Raji (cell line): ENCODE measurements around the gene DNAH8.

Experiments used
- POLR2A ChIP-seq: IDR thresholded peaks from 2 replicates; pipeline ENCODE4 v1.6.1; 2011; ENCODE audit warnings: low read depth, low read length, control low read depth; ENCODE audit not compliant: insufficient read depth

Gene DNAH8

DNA sequence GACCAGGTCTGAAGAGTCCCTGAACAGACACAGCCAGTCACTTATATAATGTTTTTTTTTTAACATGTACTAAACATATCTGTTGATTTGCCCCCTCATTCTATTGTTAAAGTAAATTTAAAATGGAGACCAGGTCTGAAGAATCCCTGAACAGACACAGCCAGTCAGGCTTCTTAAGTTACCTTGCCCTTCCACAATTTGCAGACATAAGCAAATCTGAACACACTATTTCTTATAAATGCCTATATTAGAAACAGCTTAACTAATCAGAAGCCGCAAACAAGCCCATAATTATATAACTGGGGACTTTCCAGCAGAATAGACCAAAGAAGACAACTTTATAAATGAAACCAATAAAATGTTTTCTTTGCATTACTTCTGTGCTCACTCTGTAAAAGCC is 118.2 kb downstream of the DNAH8 start:
- TF ChIP-seq POLR2A = no peak

DNA sequence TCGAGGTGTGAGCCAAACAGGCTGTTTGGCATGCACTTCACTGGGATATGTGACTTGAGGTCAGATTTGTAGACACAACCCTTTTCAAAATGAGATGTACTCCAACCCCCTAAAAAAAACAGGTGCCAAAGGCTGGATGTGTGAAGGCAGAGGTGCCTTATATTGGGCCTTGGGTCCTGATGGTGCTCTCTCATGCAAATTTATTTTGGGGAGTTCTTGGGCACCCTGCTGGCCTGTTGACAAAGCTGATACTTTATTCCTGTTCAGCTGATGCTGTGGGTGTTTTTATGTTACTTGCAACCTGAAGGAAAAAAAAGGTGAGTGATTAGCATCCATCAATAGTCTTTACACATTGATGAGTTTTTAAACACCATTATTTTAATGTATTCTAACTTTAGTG is 121.5 kb downstream of the DNAH8 start:
- TF ChIP-seq POLR2A = no peak

DNA sequence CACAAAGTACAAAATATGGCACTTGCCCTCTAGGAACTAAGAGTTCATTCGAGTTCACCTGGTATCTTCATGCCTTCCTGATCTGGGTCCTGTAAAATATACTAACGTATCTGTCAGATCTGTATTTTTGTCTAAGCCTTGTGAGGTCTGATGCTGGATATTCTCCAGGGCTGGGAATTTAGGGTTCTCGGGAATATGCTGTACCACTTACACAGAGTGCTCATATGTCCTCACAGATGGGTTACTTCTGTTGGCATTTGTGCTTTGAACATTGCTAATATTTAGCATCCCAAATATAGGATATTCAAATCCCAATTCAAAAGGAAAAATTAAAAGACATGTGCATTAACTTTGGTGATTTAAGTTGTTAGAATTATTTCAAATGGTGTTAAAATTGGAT is 122.0 kb downstream of the DNAH8 start:
- no peak for TF ChIP-seq POLR2A

DNA sequence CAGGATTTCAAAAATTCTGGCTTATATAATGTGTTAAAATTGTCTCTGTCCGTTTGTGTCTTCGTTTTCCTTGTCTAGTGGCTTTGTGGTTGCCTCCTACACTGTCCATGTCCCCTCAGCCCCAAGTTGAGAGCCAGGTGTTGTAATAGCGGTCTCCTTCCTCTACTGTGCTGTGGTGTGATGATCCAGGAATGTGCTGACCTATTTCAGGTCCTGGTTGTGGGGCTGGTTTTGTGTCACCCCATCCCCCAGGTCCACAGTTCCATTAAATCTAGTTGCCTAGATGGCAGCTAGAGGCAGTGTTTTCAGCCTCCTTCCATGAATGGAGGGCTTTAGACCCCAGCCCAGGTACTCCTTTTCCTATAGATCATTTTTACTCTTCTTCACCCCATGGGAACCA is 128.7 kb downstream of the DNAH8 start:
- no peak for TF ChIP-seq POLR2A

DNA sequence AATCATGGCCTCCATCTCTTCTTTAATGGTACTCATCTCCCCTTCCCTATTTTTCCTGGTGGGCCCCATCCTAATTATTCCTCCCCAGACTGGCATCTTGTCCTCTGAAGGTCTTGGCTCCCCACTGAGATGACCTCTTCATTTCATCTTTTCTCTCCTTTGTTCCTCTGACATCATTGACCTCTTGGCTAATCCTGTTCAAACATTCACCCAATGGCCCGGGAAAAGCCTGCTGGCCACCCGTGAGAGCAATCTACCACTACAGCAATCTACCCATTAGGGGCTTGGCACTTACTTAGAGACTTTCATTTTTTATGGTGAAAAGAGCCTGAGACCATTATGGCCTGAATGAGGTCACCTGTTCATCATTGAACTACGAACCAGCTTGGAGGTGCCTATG is 130.8 kb downstream of the DNAH8 start:
- TF ChIP-seq POLR2A = no peak

DNA sequence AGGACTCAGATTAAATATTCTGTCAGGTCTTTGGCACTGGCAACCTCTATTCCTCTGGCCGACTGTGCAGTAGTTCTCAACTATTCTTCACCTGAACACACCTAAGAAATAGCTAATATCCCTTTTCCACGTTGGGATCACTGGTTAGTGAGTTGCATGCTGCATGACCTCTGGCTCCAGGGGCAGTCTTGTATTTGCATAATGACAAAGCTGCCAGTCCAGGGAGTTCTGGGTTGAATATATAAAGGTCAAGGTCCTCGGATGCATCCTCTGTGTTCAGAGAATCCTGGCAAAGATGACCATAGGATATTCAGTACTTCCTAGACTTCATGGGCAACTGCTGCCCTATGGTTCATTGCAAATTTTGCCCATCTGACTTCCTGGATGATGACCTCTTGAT is 131.2 kb downstream of the DNAH8 start:
- TF ChIP-seq POLR2A = no peak

DNA sequence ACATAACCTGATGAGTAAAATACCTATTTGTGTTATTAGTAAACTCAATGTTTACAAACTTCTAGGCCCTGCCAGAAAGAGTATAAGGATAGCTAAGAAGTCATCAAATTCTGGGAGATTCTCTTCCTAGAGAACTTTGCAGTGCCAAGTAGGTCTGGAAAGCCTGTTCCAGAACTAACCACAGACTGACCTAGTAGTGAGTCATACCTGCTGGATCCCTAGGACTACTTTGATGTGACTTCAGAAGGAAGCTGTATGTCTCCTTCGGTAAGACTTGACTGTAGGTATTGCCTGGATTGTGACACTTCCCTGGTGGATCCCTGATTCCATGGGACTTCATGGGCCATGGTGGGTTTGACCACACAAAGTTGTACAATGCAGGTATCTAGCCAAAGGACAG is 131.7 kb downstream of the DNAH8 start:
- no peak for TF ChIP-seq POLR2A

DNA sequence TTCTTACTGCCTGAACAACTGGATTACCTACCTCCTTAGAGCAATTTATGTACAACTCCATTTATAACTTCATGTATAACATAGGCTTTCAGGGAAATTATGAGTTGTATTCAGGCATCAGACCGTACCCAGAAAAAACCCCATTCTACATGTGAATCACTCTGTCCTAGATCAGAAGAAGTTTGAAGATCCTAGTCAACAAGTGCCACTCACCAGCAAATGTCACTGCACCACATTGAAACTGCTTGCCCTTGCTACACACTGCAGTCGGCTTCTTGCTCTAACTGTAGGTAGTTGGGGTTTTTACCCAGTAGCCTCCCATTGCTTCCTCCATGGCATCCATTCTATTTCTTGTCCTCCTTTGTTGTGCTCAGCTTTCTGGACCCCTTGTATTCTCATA is 132.4 kb downstream of the DNAH8 start:
- TF ChIP-seq POLR2A = no peak

DNA sequence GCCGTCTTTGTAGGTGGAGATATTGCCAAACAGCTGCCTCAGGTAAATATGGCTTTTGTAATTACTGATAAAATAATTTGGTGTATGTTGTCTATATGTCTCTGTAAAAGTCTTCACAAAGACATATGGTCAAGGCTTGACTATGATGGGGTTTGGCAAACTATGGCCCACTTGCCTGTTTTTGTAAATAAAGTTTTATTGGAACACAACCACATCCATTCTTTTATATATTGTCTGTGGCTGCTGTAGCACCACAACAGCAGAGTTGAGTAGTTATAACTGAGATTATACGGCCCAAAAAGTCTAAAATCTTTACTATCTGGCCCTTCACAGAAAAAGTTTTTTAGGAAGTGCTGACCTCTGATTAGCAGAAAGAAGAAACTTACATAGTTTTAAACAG is 133.6 kb downstream of the DNAH8 start:
- TF ChIP-seq POLR2A = no peak

DNA sequence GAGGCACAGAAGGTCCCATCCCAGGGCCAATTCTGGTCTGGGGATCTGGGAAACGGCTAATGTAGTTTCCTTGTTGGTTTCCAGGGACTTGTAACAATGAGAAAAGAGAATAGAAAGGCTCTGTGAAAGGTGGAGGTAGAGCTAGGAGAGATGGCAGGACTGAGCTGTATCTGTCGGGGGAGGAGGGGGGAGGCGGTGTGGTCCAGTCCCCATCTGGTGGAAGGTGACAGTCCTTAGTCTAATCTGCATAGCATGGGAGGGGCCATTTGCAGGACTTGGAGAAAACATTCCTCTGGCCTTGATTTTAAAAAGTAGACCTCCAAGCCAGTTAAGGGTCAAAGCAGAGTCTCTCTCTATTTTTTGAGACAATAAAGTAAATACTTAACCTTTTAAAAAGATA is 137.1 kb downstream of the DNAH8 start:
- no peak for TF ChIP-seq POLR2A

DNA sequence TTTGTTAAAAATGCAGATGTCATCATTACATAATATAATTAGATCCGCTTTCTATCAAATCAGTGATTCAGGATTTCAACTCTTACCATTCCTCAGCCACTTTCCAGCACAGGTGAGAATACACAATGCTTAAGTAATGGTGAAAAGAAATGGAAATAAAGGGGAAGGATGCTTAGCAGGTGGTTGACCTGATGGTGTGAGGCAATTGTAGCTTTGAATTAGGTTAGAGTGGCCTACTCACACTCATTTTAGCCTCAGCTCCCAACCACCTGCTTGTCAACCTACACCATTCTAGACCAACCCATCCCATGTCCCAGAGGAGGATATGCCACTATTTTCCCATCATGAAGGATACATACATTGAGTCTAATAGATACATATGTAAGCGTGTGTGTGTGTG is 138.1 kb downstream of the DNAH8 start:
- TF ChIP-seq POLR2A = no peak

DNA sequence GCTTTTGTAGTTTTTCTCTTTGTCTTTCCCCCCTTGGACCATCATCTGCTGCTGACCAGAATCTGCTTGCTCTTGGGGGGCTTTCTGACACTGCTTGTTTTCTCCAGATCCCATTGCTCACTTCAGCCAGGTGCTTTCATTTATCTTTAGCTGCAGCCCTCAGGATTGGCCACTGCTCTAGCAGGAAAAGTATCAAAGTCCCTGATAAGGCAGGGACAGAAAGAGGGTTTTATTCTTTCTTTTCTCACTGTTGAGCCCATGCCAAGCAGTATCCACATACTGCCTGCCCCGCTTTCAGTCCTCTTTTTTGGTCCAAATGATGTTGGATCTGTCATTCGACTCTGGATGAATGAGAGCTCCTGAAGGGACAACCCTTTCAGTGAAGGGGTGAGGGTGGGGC is 141.4 kb downstream of the DNAH8 start:
- TF ChIP-seq POLR2A = no peak

DNA sequence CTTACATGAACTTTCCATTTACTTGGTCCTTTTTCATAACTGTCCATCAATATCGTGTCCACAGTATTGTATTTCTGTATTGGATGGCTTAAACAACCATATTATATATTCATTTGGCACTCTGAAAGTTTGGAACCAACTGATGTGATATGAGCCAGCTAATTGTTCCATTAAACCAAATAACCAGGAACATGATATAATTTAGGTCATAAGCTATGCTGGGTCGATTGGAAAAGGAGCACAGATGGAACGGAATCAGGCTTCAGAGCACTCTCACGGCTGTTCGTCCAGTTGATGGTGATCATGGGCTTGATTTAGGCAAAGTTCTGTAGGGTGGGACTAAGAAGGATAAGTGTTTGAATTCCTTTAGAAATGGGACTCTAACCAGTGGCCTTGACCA is 142.7 kb downstream of the DNAH8 start:
- no peak for TF ChIP-seq POLR2A

DNA sequence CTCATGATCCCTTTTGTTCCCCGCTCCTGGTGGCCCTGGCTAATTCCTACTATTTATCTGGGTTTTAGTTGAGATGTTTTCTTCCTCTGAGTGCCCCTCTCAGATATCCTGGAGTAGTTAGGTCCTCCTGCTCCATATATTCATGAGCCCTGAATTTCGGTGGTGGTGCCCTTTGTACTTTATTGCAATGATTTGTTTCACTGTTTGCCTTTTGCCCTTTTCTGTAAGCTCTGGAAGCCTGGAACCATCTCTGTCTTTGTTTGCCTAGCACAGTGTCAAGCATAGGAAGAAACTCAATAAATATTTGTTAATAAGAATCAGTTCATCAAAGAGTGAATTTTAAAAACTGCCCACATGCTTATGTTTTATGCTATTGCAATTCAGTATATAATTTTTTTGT is 144.9 kb downstream of the DNAH8 start:
- TF ChIP-seq POLR2A = no peak

DNA sequence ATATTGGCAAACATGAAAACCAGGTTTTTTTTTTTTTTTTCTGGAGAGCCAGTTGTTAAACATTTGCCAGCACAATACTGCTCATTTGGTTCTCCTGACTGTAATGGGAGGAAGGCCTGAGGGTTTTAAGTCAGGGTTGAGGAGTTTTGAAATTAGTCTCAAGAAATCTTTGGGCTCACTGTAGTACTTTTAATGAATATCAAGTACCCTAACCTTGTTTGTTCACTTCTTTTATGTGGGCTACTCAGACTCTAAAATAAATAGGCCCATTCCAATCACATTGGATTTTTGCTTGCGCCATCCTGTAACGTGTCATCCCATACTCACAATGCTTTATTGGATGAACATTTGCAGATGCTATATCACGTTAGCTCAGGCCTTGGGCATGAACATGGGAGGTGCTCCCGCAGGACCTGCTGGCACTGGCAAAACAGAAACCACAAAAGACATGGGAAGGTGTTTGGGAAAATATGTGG is 146.9 kb downstream of the DNAH8 start:
- no peak for TF ChIP-seq POLR2A

DNA sequence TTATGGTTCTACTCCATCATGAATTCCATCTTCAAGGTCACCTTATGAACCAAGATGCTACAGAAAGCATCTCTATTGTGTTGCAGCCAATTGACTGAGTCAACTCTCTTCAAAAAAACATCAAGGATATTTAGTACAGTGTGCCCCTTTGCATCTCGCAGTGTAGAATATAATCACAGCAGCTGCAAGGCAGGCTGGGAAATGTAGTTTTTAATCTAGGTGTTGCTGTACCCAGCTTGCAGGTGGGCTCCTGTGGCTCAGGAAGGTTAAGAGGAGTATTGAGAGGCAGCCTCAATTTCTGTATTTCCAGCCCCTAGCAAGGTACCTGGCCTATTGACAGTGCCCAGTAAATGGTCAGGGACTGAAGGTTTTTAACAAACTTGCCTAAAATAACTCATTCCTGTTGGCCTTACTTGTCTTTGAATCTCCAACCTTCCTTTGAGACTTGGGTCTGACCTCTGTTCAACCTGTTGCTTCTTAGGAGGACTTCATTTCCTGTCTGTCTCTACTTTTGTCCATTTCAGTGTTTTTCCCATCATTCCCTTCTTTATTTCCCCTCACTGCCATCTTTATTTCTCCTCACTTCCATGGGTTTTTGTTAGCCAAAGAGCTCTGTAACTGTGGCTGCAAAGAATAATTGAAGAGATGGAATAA is 150.5 kb downstream of the DNAH8 start:
- no peak for TF ChIP-seq POLR2A

DNA sequence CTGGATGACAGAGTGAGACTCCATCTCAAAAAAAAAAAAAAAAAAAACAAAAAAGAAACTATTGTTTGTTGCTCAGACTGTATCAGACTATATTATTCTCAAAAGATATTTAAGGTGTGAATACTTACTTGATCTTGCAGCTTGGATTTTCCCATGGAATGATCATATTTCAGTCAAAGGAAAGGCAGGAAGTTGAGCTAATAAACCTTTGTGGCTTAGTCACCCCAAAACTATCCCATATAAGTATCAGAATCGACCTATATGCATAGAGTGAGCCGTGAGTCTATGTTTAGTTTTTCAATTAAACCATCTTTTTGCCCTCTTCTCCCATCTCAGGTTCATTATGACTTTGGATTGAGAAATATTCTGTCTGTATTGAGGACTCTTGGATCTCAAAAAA is 152.6 kb downstream of the DNAH8 start:
- no peak for TF ChIP-seq POLR2A
